Measurements from ENCODE around the gene MUC20.

The MUC20 gene

GRCh38 chr3:195762249-195762585 lies 41.4 kb downstream of the MUC20 start:
- Histone ChIP-seq H3K27me3 (ENCODE audit: control insufficient read depth in 5 of 5, insufficient read depth in 4 of 5, low read length in 5 of 5) (peaks cover 0 to 47% (median 18%) of the 10 kb centered on the region in 5 donors), H3K27ac (ENCODE audit: low read depth, low read length) (no peak overlapping the region), H3K36me3 (ENCODE audit: control insufficient read depth in 5 of 5, insufficient read depth in 5 of 5, low read length in 5 of 5) (no peaks in the 10 kb centered on the region), H3K4me1 (ENCODE audit: control insufficient read depth in 5 of 5, insufficient read depth in 5 of 5, low read length in 5 of 5) (peaks cover 6 to 43% (median 26%) of the 10 kb centered on the region in 5 donors), H3K9ac (ENCODE audit: low read length in 5 of 5) (no peak overlapping the region), H3K4me3 (ENCODE audit: low read depth in 1 of 5, low read length in 5 of 5) (no peak overlapping the region), H3K9me3 (ENCODE audit: control insufficient read depth in 5 of 5, low read length in 5 of 5) (no peaks in the 10 kb centered on the region)

- Histone ChIP-seq H3K4me1 (ENCODE audit: control insufficient read depth in 5 of 5, insufficient read depth in 5 of 5, low read length in 5 of 5) (peaks cover 3 to 39% (median 22%) of the 10 kb centered on the region in 5 donors), H3K4me3 (ENCODE audit: low read depth in 1 of 5, low read length in 5 of 5) (no peak overlapping the region), H3K9me3 (ENCODE audit: control insufficient read depth in 5 of 5, low read length in 5 of 5) (no peaks in the 10 kb centered on the region), H3K9ac (ENCODE audit: low read length in 5 of 5) (no peak overlapping the region), H3K27me3 (ENCODE audit: control insufficient read depth in 5 of 5, insufficient read depth in 4 of 5, low read length in 5 of 5) (peaks cover 0 to 43% (median 18%) of the 10 kb centered on the region in 5 donors), H3K36me3 (ENCODE audit: control insufficient read depth in 5 of 5, insufficient read depth in 5 of 5, low read length in 5 of 5) (no peaks in the 10 kb centered on the region), H3K27ac (ENCODE audit: low read depth, low read length) (no peak overlapping the region)
These were observed 41.8 kb downstream of the MUC20 start for GRCh38 chr3:195762611-195763010.

GRCh38 chr3:195763076-195763830 lies 42.5 kb downstream of the MUC20 start:
- Histone ChIP-seq H3K27me3 (ENCODE audit: control insufficient read depth in 5 of 5, insufficient read depth in 4 of 5, low read length in 5 of 5) (peaks cover 0 to 37% (median 18%) of the 10 kb centered on the region in 5 donors), H3K4me1 (ENCODE audit: control insufficient read depth in 5 of 5, insufficient read depth in 5 of 5, low read length in 5 of 5) (peaks cover 3 to 33% (median 17%) of the 10 kb centered on the region in 5 donors), H3K4me3 (ENCODE audit: low read depth in 1 of 5, low read length in 5 of 5) (no peak overlapping the region), H3K9ac (ENCODE audit: low read length in 5 of 5) (no peak overlapping the region), H3K9me3 (ENCODE audit: control insufficient read depth in 5 of 5, low read length in 5 of 5) (no peaks in the 10 kb centered on the region), H3K36me3 (ENCODE audit: control insufficient read depth in 5 of 5, insufficient read depth in 5 of 5, low read length in 5 of 5) (no peaks in the 10 kb centered on the region), H3K27ac (ENCODE audit: low read depth, low read length) (no peak overlapping the region)

GRCh38 chr3:195763843-195764825 lies 43.4 kb downstream of the MUC20 start:
- peaks cover 0 to 33% (median 19%) of the 10 kb centered on the region in 5 donors for H3K27me3 ChIP-seq (ENCODE audit: control insufficient read depth in 5 of 5, insufficient read depth in 4 of 5, low read length in 5 of 5)
- no peaks in the 10 kb centered on the region for H3K9me3 ChIP-seq (ENCODE audit: control insufficient read depth in 5 of 5, low read length in 5 of 5)
- no peaks in the 10 kb centered on the region for H3K36me3 ChIP-seq (ENCODE audit: control insufficient read depth in 5 of 5, insufficient read depth in 5 of 5, low read length in 5 of 5)
- H3K4me3 ChIP-seq (ENCODE audit: low read depth in 1 of 5, low read length in 5 of 5), result no peak overlapping the region
- peaks cover 3 to 27% (median 17%) of the 10 kb centered on the region in 5 donors for H3K4me1 ChIP-seq (ENCODE audit: control insufficient read depth in 5 of 5, insufficient read depth in 5 of 5, low read length in 5 of 5)
- H3K27ac ChIP-seq (ENCODE audit: low read depth, low read length), result no peak overlapping the region
- H3K9ac ChIP-seq (ENCODE audit: low read length in 5 of 5), result no peak overlapping the region

GRCh38 chr3:195764961-195765706 lies 44.4 kb downstream of the MUC20 start:
- no peak overlapping the region for H3K4me3 ChIP-seq (ENCODE audit: low read depth in 1 of 5, low read length in 5 of 5)
- H3K4me1 ChIP-seq (ENCODE audit: control insufficient read depth in 5 of 5, insufficient read depth in 5 of 5, low read length in 5 of 5), result peaks cover 3 to 19% (median 17%) of the 10 kb centered on the region in 5 donors
- H3K9me3 ChIP-seq (ENCODE audit: control insufficient read depth in 5 of 5, low read length in 5 of 5), result no peaks in the 10 kb centered on the region
- peaks cover 0 to 33% (median 18%) of the 10 kb centered on the region in 5 donors for H3K27me3 ChIP-seq (ENCODE audit: control insufficient read depth in 5 of 5, insufficient read depth in 4 of 5, low read length in 5 of 5)
- H3K36me3 ChIP-seq (ENCODE audit: control insufficient read depth in 5 of 5, insufficient read depth in 5 of 5, low read length in 5 of 5), result no peaks in the 10 kb centered on the region
- no peak overlapping the region for H3K9ac ChIP-seq (ENCODE audit: low read length in 5 of 5)
- no peak overlapping the region for H3K27ac ChIP-seq (ENCODE audit: low read depth, low read length)

- Histone ChIP-seq H3K9ac (ENCODE audit: low read length in 5 of 5) (no peak overlapping the region), H3K27ac (ENCODE audit: low read depth, low read length) (no peak overlapping the region), H3K27me3 (ENCODE audit: control insufficient read depth in 5 of 5, insufficient read depth in 4 of 5, low read length in 5 of 5) (peaks cover 0 to 22% (median 11%) of the 10 kb centered on the region in 5 donors), H3K4me3 (ENCODE audit: low read depth in 1 of 5, low read length in 5 of 5) (no peak overlapping the region), H3K9me3 (ENCODE audit: control insufficient read depth in 5 of 5, low read length in 5 of 5) (no peaks in the 10 kb centered on the region), H3K36me3 (ENCODE audit: control insufficient read depth in 5 of 5, insufficient read depth in 5 of 5, low read length in 5 of 5) (no peaks in the 10 kb centered on the region), H3K4me1 (ENCODE audit: control insufficient read depth in 5 of 5, insufficient read depth in 5 of 5, low read length in 5 of 5) (peaks cover 0 to 5% (median 4%) of the 10 kb centered on the region in 5 donors)
These were observed 45.9 kb downstream of the MUC20 start for GRCh38 chr3:195766671-195767070.

- H3K36me3 ChIP-seq (ENCODE audit: control insufficient read depth in 5 of 5, insufficient read depth in 5 of 5, low read length in 5 of 5), result no peaks in the 10 kb centered on the region
- no peak overlapping the region for H3K4me3 ChIP-seq (ENCODE audit: low read depth in 1 of 5, low read length in 5 of 5)
- peaks cover 0 to 15% (median 11%) of the 10 kb centered on the region in 5 donors for H3K27me3 ChIP-seq (ENCODE audit: control insufficient read depth in 5 of 5, insufficient read depth in 4 of 5, low read length in 5 of 5)
- no peak overlapping the region for H3K27ac ChIP-seq (ENCODE audit: low read depth, low read length)
- no peaks in the 10 kb centered on the region for H3K4me1 ChIP-seq (ENCODE audit: control insufficient read depth in 5 of 5, insufficient read depth in 5 of 5, low read length in 5 of 5)
- no peak overlapping the region for H3K9ac ChIP-seq (ENCODE audit: low read length in 5 of 5)
- no peaks in the 10 kb centered on the region for H3K9me3 ChIP-seq (ENCODE audit: control insufficient read depth in 5 of 5, low read length in 5 of 5)
These were observed 47.0 kb downstream of the MUC20 start for GRCh38 chr3:195767792-195768191.

- no peak overlapping the region for H3K9ac ChIP-seq (ENCODE audit: low read length in 5 of 5)
- peaks cover 0 to 11% (median 9%) of the 10 kb centered on the region in 5 donors for H3K27me3 ChIP-seq (ENCODE audit: control insufficient read depth in 5 of 5, insufficient read depth in 4 of 5, low read length in 5 of 5)
- H3K4me3 ChIP-seq (ENCODE audit: low read depth in 1 of 5, low read length in 5 of 5), result no peak overlapping the region
- H3K9me3 ChIP-seq (ENCODE audit: control insufficient read depth in 5 of 5, low read length in 5 of 5), result no peaks in the 10 kb centered on the region
- no peaks in the 10 kb centered on the region for H3K4me1 ChIP-seq (ENCODE audit: control insufficient read depth in 5 of 5, insufficient read depth in 5 of 5, low read length in 5 of 5)
- no peak overlapping the region for H3K27ac ChIP-seq (ENCODE audit: low read depth, low read length)
- no peaks in the 10 kb centered on the region for H3K36me3 ChIP-seq (ENCODE audit: control insufficient read depth in 5 of 5, insufficient read depth in 5 of 5, low read length in 5 of 5)
These were observed 47.6 kb downstream of the MUC20 start for GRCh38 chr3:195768414-195768813.

GRCh38 chr3:195768831-195769303 lies 48.1 kb downstream of the MUC20 start:
- Histone ChIP-seq H3K36me3 (ENCODE audit: control insufficient read depth in 5 of 5, insufficient read depth in 5 of 5, low read length in 5 of 5) (no peaks in the 10 kb centered on the region), H3K27me3 (ENCODE audit: control insufficient read depth in 5 of 5, insufficient read depth in 4 of 5, low read length in 5 of 5) (peaks cover 0 to 8% (median 4%) of the 10 kb centered on the region in 5 donors), H3K27ac (ENCODE audit: low read depth, low read length) (no peak overlapping the region), H3K4me3 (ENCODE audit: low read depth in 1 of 5, low read length in 5 of 5) (no peak overlapping the region), H3K9me3 (ENCODE audit: control insufficient read depth in 5 of 5, low read length in 5 of 5) (no peaks in the 10 kb centered on the region), H3K9ac (ENCODE audit: low read length in 5 of 5) (no peak overlapping the region), H3K4me1 (ENCODE audit: control insufficient read depth in 5 of 5, insufficient read depth in 5 of 5, low read length in 5 of 5) (no peaks in the 10 kb centered on the region)
